Ovary (tissue), 9 donors: ENCODE data around the gene AGT. TPM values are rescaled to one million over a fixed set of nuclear protein-coding genes. Genes with fewer than 3 reads are reported as not detected.

Experiments used
- DNase-seq, 5 donors: peaks; one replicate each; pipeline ENCODE4 v3.0.0-alpha.2; 2019 to 2020
- H3K27ac ChIP-seq, 2 donors: fragments of 200-600 bp; one replicate each; pipeline versions ENCODE4 v1.5.1 to v1.8.0; 2019 to 2022
- H3K27me3 ChIP-seq: fragments of 200-600 bp; one replicate; pipeline ENCODE4 v1.8.0; 2022
- H3K36me3 ChIP-seq: fragments of 200-600 bp; sonication (generic); one replicate; pipeline ENCODE4 v1.5.1; 2019
- H3K4me1 ChIP-seq: one replicate; pipeline ENCODE4 v1.8.1; 2013; ENCODE audit warnings: mild to moderate bottlenecking, moderate library complexity; ENCODE audit not compliant: insufficient read depth
- H3K4me3 ChIP-seq: fragments of 200-600 bp; sonication (generic); one replicate; pipeline ENCODE4 v1.5.1; 2017
- H3K9me3 ChIP-seq, 2 donors: fragments of 200-600 bp in 1 of 2; sonication (generic) in 1 of 2; one replicate each; pipeline versions ENCODE4 v1.5.1 to v1.8.1; 2013 to 2019; ENCODE audit warnings: mild to moderate bottlenecking in 1 of 2, moderate library complexity in 1 of 2
- EP300 ChIP-seq: sonication (generic); formaldehyde crosslinking; IDR thresholded peaks from one replicate; pipeline ENCODE4 v1.6.1; 2017; ENCODE audit warnings: antibody characterized with exemption
- POLR2A ChIP-seq: fragments of 450-650 bp; IDR thresholded peaks from one replicate; pipeline ENCODE4 v1.6.1; 2017; ENCODE audit warnings: antibody characterized with exemption, mild to moderate bottlenecking, moderate library complexity
- WGBS, 3 donors: extraction: QIAGEN DNeasy Blood & Tissue Kit in 1 of 3; methylation state at CpG; one replicate each; pipeline versions ENCODE4 v1.1.5 to v1.1.7; 2013 to 2017; 5-methylcytosine and 5-hydroxymethylcytosine counted together
- intact Hi-C, 4 donors: fragments of 100-400 bp; cut with DNase I; formaldehyde crosslinking; loops; one replicate each; pipeline versions ENCODE4 v1.11.0 to v1.15.1; 2022 to 2023
- polyA plus RNA-seq, 2 donors: library from polyadenylated mRNA; stranded (reverse); fragments of 200-250 nt in 1 of 2; fragments of 350-450 nt in 1 of 2; fragmentation: Illumina TruSeq in 1 of 2; extraction: RNeasy Lipid Tissue Mini Kit (QIAGEN cat#74804) in 1 of 2; gene quantifications; one replicate each; pipeline ENCODE4 v1.2.3, GENCODE V29; 2013 to 2014
- total RNA-seq, 7 donors: library from RNA; depleted of rRNA in 2 of 7; stranded (reverse); fragments of >200 nt in 2 of 7; fragmentation: NEBNext Ultra II Directional in 3 of 7; extraction: Animal tissue kit (Norgen Biotek cat#: 25700) in 3 of 7; gene quantifications; one replicate each; pipeline versions ENCODE4 v1.1.0 to v1.2.4, GENCODE V29; 2016 to 2023
- TF ChIP-seq, protein P1 (sequence below), 3 donors: fragments of 450-650 bp in 2 of 3; fragments of 200-600 bp in 1 of 3; IDR thresholded peaks; one replicate each; pipeline versions ENCODE4 v1.5.1 to v1.8.0; 2016 to 2022; ENCODE audit warnings: antibody characterized with exemption in 3 of 3, mild to moderate bottlenecking in 1 of 3
- donor health status: DM: no; HTN: no; CAD: no; lungs with moderate emphysema.
- donor health status: DM: no; HTN: no; CAD: no.
- donor health status: Bipolar disorder and iron deficiency.
- donor health status: DM: yes; HTN: yes; CAD: no.
- donor health status: DM: no; HTN: no; CAD: no.
- donor health status: DM: yes; HTN: yes; CAD: no.

AGT gene
- total and polyA plus RNA-seq, 9 donors: 0.60 to 10.0 (median 3.3) TPM

DNA sequence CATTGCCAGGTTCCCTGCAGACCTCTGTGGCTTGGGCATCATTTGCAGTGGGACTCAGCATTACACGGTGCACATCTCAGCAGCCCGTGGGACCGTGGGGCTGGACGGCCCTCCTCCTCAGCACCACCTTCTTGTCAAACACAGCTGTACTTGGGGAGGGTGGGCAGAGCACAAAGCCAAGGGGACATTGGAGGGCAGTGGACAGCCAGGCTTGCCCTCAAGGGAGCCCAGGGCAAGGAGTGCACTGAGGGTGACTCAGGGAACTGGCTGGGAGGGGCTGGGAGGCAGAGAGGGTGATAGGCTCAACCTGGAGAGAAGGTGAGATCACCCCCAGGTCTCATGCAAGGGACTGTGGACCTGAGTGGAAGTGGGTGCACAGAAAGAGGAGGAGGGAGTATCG is 36.7 kb upstream of the AGT start:
- Histone ChIP-seq H3K4me1 (peaks cover 2% of the 10 kb centered on the region), H3K27me3 (no peaks in the 10 kb centered on the region), H3K36me3 (no peaks in the 10 kb centered on the region), H3K9me3 (no peaks in the 10 kb centered on the region), H3K4me3 (no peak overlapping the region), H3K27ac (no peak overlapping the region)
- TF ChIP-seq POLR2A (no peak), EP300 (no peak)
- TF ChIP-seq, protein P1, sequence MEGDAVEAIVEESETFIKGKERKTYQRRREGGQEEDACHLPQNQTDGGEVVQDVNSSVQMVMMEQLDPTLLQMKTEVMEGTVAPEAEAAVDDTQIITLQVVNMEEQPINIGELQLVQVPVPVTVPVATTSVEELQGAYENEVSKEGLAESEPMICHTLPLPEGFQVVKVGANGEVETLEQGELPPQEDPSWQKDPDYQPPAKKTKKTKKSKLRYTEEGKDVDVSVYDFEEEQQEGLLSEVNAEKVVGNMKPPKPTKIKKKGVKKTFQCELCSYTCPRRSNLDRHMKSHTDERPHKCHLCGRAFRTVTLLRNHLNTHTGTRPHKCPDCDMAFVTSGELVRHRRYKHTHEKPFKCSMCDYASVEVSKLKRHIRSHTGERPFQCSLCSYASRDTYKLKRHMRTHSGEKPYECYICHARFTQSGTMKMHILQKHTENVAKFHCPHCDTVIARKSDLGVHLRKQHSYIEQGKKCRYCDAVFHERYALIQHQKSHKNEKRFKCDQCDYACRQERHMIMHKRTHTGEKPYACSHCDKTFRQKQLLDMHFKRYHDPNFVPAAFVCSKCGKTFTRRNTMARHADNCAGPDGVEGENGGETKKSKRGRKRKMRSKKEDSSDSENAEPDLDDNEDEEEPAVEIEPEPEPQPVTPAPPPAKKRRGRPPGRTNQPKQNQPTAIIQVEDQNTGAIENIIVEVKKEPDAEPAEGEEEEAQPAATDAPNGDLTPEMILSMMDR (IDR thresholded peaks at IDR 0.05): no peak
- DNase-seq: no peak
- intact Hi-C loops: no loop called here
- WGBS, 3 donors: 80 to 84% (median 81%) methylated on average over 5 of the region's 5 CpGs

DNA sequence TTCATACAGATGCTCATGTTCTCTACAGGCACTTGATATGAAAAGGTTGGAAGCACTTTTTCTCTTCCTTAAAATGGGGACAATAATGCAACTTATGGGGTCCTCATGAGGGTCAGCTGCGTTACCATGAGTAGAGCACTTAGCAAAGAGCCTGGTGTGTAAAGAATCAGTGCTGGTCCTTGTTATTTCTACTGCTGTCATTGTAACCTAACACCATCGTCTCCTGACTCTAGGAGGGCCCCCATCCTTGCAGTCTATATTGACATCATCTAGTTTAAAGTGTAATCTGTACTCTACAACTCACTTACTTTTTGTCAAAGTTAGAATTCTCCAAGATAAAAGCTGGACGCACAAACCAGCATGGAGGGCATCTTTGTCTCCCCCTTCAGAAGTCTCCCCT is 35.7 kb upstream of the AGT start:
- intact Hi-C loops: no loop called here
- Histone ChIP-seq H3K4me3 (no peak overlapping the region), H3K36me3 (no peaks in the 10 kb centered on the region), H3K4me1 (peaks cover 2% of the 10 kb centered on the region), H3K9me3 (no peaks in the 10 kb centered on the region), H3K27me3 (no peaks in the 10 kb centered on the region), H3K27ac (no peak overlapping the region)
- 82 to 83% (median 83%) methylated on average over 3 of the region's 3 CpGs for WGBS, 3 donors
- DNase-seq: no peak
- TF ChIP-seq EP300 (no peak), POLR2A (no peak)
- TF ChIP-seq, protein P1 (IDR thresholded peaks at IDR 0.05): no peak

DNA sequence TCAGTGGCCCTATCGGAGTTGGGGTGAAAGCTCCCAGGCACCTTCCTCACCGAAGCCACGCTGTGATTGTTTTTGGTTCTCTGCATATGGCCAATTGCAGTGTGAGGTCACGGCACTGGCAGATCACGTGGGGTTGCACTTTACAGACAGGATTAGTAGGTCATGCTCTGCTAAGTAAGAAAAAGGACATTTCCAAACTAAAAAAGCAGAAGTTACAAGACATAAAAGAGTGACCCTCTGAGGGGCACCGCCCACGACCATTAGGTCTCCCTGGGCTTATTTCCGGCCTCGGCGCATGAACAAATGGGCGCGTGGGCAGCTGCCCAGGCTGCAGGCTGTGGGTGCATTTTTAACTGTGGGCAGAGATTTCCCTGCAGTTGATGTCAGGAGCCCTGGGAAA is 35.2 kb upstream of the AGT start:
- H3K27ac ChIP-seq: no peak overlapping the region
- no peaks in the 10 kb centered on the region for H3K27me3 ChIP-seq
- H3K4me3 ChIP-seq: no peak overlapping the region
- intact Hi-C loops: no loop called here
- no peak for DNase-seq
- no peaks in the 10 kb centered on the region for H3K9me3 ChIP-seq
- TF ChIP-seq POLR2A: no peak
- TF ChIP-seq EP300: no peak
- TF ChIP-seq, protein P1 (IDR thresholded peaks at IDR 0.05): no peak
- H3K36me3 ChIP-seq: no peaks in the 10 kb centered on the region
- H3K4me1 ChIP-seq: peaks cover 2% of the 10 kb centered on the region
- 78 to 79% (median 78%) methylated on average over 12 of the region's 12 CpGs for WGBS, 3 donors

DNA sequence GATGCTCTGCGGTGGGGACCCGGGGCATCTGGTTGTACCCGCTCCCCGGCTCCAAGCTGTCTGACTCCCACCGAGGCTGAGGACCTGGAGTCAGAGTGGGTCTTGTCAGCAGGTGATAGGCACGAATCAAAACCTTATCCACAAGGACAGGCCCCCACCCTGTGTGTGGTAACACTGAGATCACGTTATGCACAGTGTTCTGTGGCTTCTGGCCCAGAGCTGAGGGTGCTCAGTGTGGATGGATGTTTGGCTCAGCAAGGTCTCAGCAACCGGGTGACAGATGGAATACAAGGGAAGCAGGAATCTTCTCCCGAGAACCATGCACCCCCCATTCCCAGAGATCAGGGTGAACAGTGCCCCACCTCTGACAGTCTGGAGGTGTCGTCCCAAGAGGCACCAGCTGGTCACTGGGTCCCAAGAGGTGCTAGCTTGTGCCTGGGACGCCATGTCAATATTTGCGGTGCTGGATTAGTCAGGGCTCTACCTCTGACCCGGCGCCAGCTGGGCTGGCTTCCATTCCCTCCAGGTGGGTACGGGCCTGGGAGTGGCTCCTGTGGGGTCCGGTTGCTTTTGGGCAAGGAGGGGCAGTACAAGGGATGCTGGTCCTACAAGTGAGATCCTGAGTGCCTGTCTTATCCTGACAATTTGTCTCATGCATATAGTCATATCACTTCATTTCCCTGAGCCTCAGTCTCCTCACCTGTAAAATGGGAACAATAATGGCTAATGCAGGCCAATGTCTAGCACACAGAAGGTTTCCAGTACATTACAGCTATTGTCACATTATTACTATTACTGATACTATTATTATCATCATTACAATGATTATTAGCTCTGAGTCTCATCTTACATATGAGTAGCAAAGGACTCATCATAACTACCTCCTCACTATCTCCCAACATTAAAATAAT is 34.2 kb upstream of the AGT start:
- H3K36me3 ChIP-seq: no peaks in the 10 kb centered on the region
- no peak for TF ChIP-seq EP300
- no peak for TF ChIP-seq POLR2A
- TF ChIP-seq, protein P1 (IDR thresholded peaks at IDR 0.05): no peak
- no peaks in the 10 kb centered on the region for H3K27me3 ChIP-seq
- intact Hi-C loops: no loop called here
- H3K9me3 ChIP-seq: no peaks in the 10 kb centered on the region
- no peak for DNase-seq
- H3K27ac ChIP-seq: no peak overlapping the region
- 76 to 84% (median 77%) methylated on average over 16 of the region's 16 CpGs for WGBS, 3 donors
- H3K4me3 ChIP-seq: no peak overlapping the region
- H3K4me1 ChIP-seq: no peaks in the 10 kb centered on the region
